Activated T-cell treated with anti-CD3 and anti-CD28 coated beads, Interleukin-2, amount 50 U/mL, for 72 hours (primary cell): ENCODE measurements around the gene ZNF526. TPM values are rescaled to one million over a fixed set of nuclear protein-coding genes. Genes with fewer than 3 reads are reported as not detected.
A peak's percentile ranks its signal among the peaks of the same experiment; 100 is the strongest.

Source experiments
- ATAC-seq, 2 donors: fragments of 150-1000 bp; cut with Tn5 transposase; replicated peaks in 1 of 2; 2 replicates each; pipeline ENCODE4 v1.10.0; 2021; ENCODE audit warnings: moderate library complexity in 2 of 2, mild to moderate bottlenecking in 1 of 2
- DNase-seq, 2 donors: peaks; one replicate each; pipeline ENCODE4 v3.0.0; 2021 to 2022; ENCODE audit warnings: mixed read lengths in 1 of 2
- H3K27ac Mint-ChIP-seq: one replicate; pipeline ENCODE4 v1.8.0; 2022; ENCODE audit warnings: mild to moderate bottlenecking, moderate library complexity, mixed read lengths
- H3K27me3 Mint-ChIP-seq: one replicate; pipeline ENCODE4 v1.8.0; 2022; ENCODE audit warnings: low read depth, mixed read lengths
- H3K36me3 Mint-ChIP-seq, 2 donors: one replicate each; pipeline ENCODE4 v1.8.0; 2022; ENCODE audit warnings: mixed read lengths in 2 of 2, mild to moderate bottlenecking in 1 of 2; ENCODE audit not compliant: insufficient read depth in 2 of 2
- H3K4me1 Mint-ChIP-seq: one replicate; pipeline ENCODE4 v1.8.0; 2022; ENCODE audit warnings: low read depth, mixed read lengths
- H3K4me3 Mint-ChIP-seq, 2 donors: one replicate each; pipeline ENCODE4 v1.8.0; 2022; ENCODE audit warnings: mild to moderate bottlenecking in 2 of 2, mixed read lengths in 2 of 2, moderate library complexity in 2 of 2
- H3K9me3 Mint-ChIP-seq, 2 donors: one replicate each; pipeline ENCODE4 v1.8.0; 2022; ENCODE audit warnings: mixed read lengths in 2 of 2
- total RNA-seq, 2 donors: library from RNA; stranded (reverse); gene quantifications; one replicate each; pipeline ENCODE4 v1.2.3, GENCODE V29; 2022

Gene ZNF526
- total RNA-seq, 2 donors from 2014 or later, result 11.4 to 11.9 TPM

GRCh38 chr19:42234364-42234763, 14.3 kb downstream of the ZNF526 start:
- no peak overlapping the region for H3K4me3 Mint-ChIP-seq
- H3K27ac Mint-ChIP-seq, result no peak overlapping the region
- DNase-seq, result no peak
- no peak for ATAC-seq
- H3K9me3 Mint-ChIP-seq, result no peaks in the 10 kb centered on the region
- H3K36me3 Mint-ChIP-seq, result peaks cover 8 to 22% of the 10 kb centered on the region in 2 donors
- peaks cover 10% of the 10 kb centered on the region for H3K4me1 Mint-ChIP-seq
- H3K27me3 Mint-ChIP-seq, result no peaks in the 10 kb centered on the region

GRCh38 chr19:42235181-42235580, 15.1 kb downstream of the ZNF526 start:
- Mint-ChIP-seq H3K27ac (no peak overlapping the region), H3K36me3 (peaks cover 6 to 24% of the 10 kb centered on the region in 2 donors)

GRCh38 chr19:42239544-42240220, 19.6 kb downstream of the ZNF526 start:
- Mint-ChIP-seq H3K4me1 (peaks cover 35% of the 10 kb centered on the region), H3K9me3 (no peaks in the 10 kb centered on the region), H3K36me3 (peaks cover 2 to 18% of the 10 kb centered on the region in 2 donors), H3K4me3 (no peak overlapping the region), H3K27me3 (no peaks in the 10 kb centered on the region), H3K27ac (peak overlapping the region; percentile 90)
- DNase-seq (no peak), ATAC-seq (no peak)

More at GRCh38 chr19:42235181-42235580, 15.1 kb downstream of the ZNF526 start:
- Mint-ChIP-seq H3K4me1 (peaks cover 13% of the 10 kb centered on the region), H3K9me3 (no peaks in the 10 kb centered on the region), H3K27me3 (no peaks in the 10 kb centered on the region), H3K4me3 (no peak overlapping the region)
- no peak for DNase-seq
- no peak for ATAC-seq

- Mint-ChIP-seq H3K9me3 (no peaks in the 10 kb centered on the region), H3K27ac (peak overlapping the region; percentile 94), H3K4me1 (peaks cover 48% of the 10 kb centered on the region), H3K36me3 (peaks cover 2 to 12% of the 10 kb centered on the region in 2 donors), H3K4me3 (peak overlapping the region; percentile 86 to 91), H3K27me3 (no peaks in the 10 kb centered on the region)
- no peak for DNase-seq
- ATAC-seq, result no peak
These were observed 21.2 kb downstream of the ZNF526 start for GRCh38 chr19:42241279-42241678.

GRCh38 chr19:42242069-42242511, 22.0 kb downstream of the ZNF526 start:
- DNase-seq, result no peak
- ATAC-seq, result no peak
- no peaks in the 10 kb centered on the region for H3K9me3 Mint-ChIP-seq
- peak overlapping the region; percentile 94 for H3K27ac Mint-ChIP-seq
- H3K27me3 Mint-ChIP-seq, result no peaks in the 10 kb centered on the region
- H3K4me3 Mint-ChIP-seq, result peak overlapping the region; percentile 91
- peaks cover 57% of the 10 kb centered on the region for H3K4me1 Mint-ChIP-seq
- H3K36me3 Mint-ChIP-seq, result peaks cover 2 to 11% of the 10 kb centered on the region in 2 donors

GRCh38 chr19:42242512-42243409, 22.6 kb downstream of the ZNF526 start, which contains the start of gene GSK3A:
Gene GSK3A (minus strand): TSS chr19:42242602. CDS start chr19:42242465, 137 bp downstream.
- Mint-ChIP-seq H3K27me3 (no peaks in the 10 kb centered on the region), H3K9me3 (no peaks in the 10 kb centered on the region), H3K4me3 (peak within 1 kb of the TSS; percentile 91 to 93), H3K27ac (peak within 1 kb of the TSS; percentile 94), H3K36me3 (peaks cover 2 to 11% of the 10 kb centered on the region in 2 donors), H3K4me1 (peaks cover 59% of the 10 kb centered on the region)
- ATAC-seq (peak; percentile 79 to 82), DNase-seq (peak; percentile 95 to 96)

GRCh38 chr19:42244347-42245220, 24.5 kb downstream of the ZNF526 start:
- H3K4me1 Mint-ChIP-seq, result peaks cover 52% of the 10 kb centered on the region
- no peaks in the 10 kb centered on the region for H3K9me3 Mint-ChIP-seq
- peak; percentile 92 to 94 for DNase-seq
- ATAC-seq, result peak; percentile 47 to 51
- H3K36me3 Mint-ChIP-seq, result peaks cover 0 to 6% of the 10 kb centered on the region in 2 donors
- H3K27me3 Mint-ChIP-seq, result no peaks in the 10 kb centered on the region
- H3K4me3 Mint-ChIP-seq, result peak overlapping the region; percentile 91 to 93
- H3K27ac Mint-ChIP-seq, result peak overlapping the region; percentile 95

- DNase-seq, result no peak
- H3K27ac Mint-ChIP-seq, result peak overlapping the region; percentile 95
- H3K4me3 Mint-ChIP-seq, result peak overlapping the region; percentile 91 to 93
- H3K9me3 Mint-ChIP-seq, result no peaks in the 10 kb centered on the region
- peaks cover 51% of the 10 kb centered on the region for H3K4me1 Mint-ChIP-seq
- H3K36me3 Mint-ChIP-seq, result peaks cover 0 to 3% of the 10 kb centered on the region in 2 donors
- no peaks in the 10 kb centered on the region for H3K27me3 Mint-ChIP-seq
- ATAC-seq, result no peak
These were observed 25.1 kb downstream of the ZNF526 start for GRCh38 chr19:42245231-42245630.

- no peaks in the 10 kb centered on the region for H3K9me3 Mint-ChIP-seq
- H3K4me3 Mint-ChIP-seq, result peak overlapping the region in 1 of 2 donors; percentile 12
- ATAC-seq (no peak), DNase-seq (no peak)
- H3K27me3 Mint-ChIP-seq, result no peaks in the 10 kb centered on the region
- peaks cover 51% of the 10 kb centered on the region for H3K4me1 Mint-ChIP-seq
- H3K27ac Mint-ChIP-seq, result peak overlapping the region; percentile 7
- no peaks in the 10 kb centered on the region for H3K36me3 Mint-ChIP-seq
These were observed 26.2 kb downstream of the ZNF526 start for GRCh38 chr19:42246143-42246921.

- H3K36me3 Mint-ChIP-seq, result no peaks in the 10 kb centered on the region
- H3K27ac Mint-ChIP-seq, result no peak overlapping the region
- no peaks in the 10 kb centered on the region for H3K27me3 Mint-ChIP-seq
These were observed 27.0 kb downstream of the ZNF526 start for GRCh38 chr19:42246922-42247639.

GRCh38 chr19:42247640-42248199, 27.6 kb downstream of the ZNF526 start:
- no peak overlapping the region for H3K27ac Mint-ChIP-seq
- DNase-seq (no peak), ATAC-seq (no peak)
- no peaks in the 10 kb centered on the region for H3K9me3 Mint-ChIP-seq
- peaks cover 1 to 2% of the 10 kb centered on the region in 2 donors for H3K36me3 Mint-ChIP-seq
- no peaks in the 10 kb centered on the region for H3K27me3 Mint-ChIP-seq
- peaks cover 60% of the 10 kb centered on the region for H3K4me1 Mint-ChIP-seq
- H3K4me3 Mint-ChIP-seq, result no peak overlapping the region

More at GRCh38 chr19:42246922-42247639, 27.0 kb downstream of the ZNF526 start:
- DNase-seq (no peak), ATAC-seq (no peak)
- peaks cover 55% of the 10 kb centered on the region for H3K4me1 Mint-ChIP-seq
- no peaks in the 10 kb centered on the region for H3K9me3 Mint-ChIP-seq
- no peak overlapping the region for H3K4me3 Mint-ChIP-seq
